MM.1S (cell line): ENCODE measurements around the gene CHST6.

ENCODE experiments used
- DNase-seq: peaks from one replicate; pipeline ENCODE4 v3.0.0-alpha.2; 2015
- H2AFZ ChIP-seq: fragments of 300-600 bp; sonication (generic); 2 replicates; pipeline ENCODE4 v1.6.0; 2016; ENCODE audit warnings: antibody characterized with exemption, low read length
- H3F3A ChIP-seq: fragments of 300-600 bp; sonication (generic); 2 replicates; pipeline ENCODE4 v1.6.1; 2016; ENCODE audit warnings: mild to moderate bottlenecking, antibody characterized with exemption, low read length, moderate library complexity, mixed read lengths; ENCODE audit not compliant: insufficient read depth
- H3K27ac ChIP-seq: fragments of 300-600 bp; sonication (generic); 2 replicates; pipeline ENCODE4 v1.5.1; 2016; ENCODE audit warnings: mild to moderate bottlenecking, low read length
- H3K27me3 ChIP-seq: fragments of 300-600 bp; sonication (generic); replicated peaks from 2 replicates; pipeline ENCODE4 v1.6.0; 2016; ENCODE audit warnings: low read length; ENCODE audit not compliant: insufficient read depth
- H3K36me3 ChIP-seq: fragments of 300-600 bp; sonication (generic); replicated peaks from 2 replicates; pipeline ENCODE4 v1.6.1; 2016; ENCODE audit warnings: mild to moderate bottlenecking, low read length, mixed read lengths; ENCODE audit not compliant: insufficient read depth
- H3K4me1 ChIP-seq: fragments of 300-600 bp; sonication (generic); 2 replicates; pipeline ENCODE4 v1.6.1; 2016; ENCODE audit warnings: low read length, mixed read lengths
- H3K4me2 ChIP-seq: fragments of 300-600 bp; sonication (generic); 2 replicates; pipeline ENCODE4 v1.6.0; 2016; ENCODE audit warnings: low read depth, low read length
- H3K4me3 ChIP-seq: fragments of 300-600 bp; sonication (generic); 2 replicates; pipeline ENCODE4 v1.5.1; 2016; ENCODE audit warnings: low read length, mixed read lengths
- H3K79me2 ChIP-seq: fragments of 300-600 bp; sonication (generic); 2 replicates; pipeline ENCODE4 v1.6.1; 2016; ENCODE audit warnings: mixed run types, low read length, mixed read lengths
- H3K9ac ChIP-seq: fragments of 300-600 bp; sonication (generic); 2 replicates; pipeline ENCODE4 v1.6.1; 2016; ENCODE audit warnings: low read length, mixed read lengths
- H3K9me2 ChIP-seq: fragments of 300-600 bp; sonication (generic); replicated peaks from 2 replicates; pipeline ENCODE4 v1.6.1; 2016; ENCODE audit warnings: mild to moderate bottlenecking, low read length, mixed read lengths; ENCODE audit not compliant: insufficient read depth
- H3K9me3 ChIP-seq: fragments of 300-600 bp; sonication (generic); replicated peaks from 2 replicates; pipeline ENCODE4 v1.6.1; 2016; ENCODE audit warnings: mild to moderate bottlenecking, low read length, mixed read lengths; ENCODE audit not compliant: insufficient read depth
- H4K20me1 ChIP-seq: fragments of 300-600 bp; sonication (generic); 2 replicates; pipeline ENCODE4 v1.6.1; 2016; ENCODE audit warnings: mild to moderate bottlenecking, low read length, moderate library complexity, mixed read lengths; ENCODE audit not compliant: insufficient read depth
- CTCF ChIP-seq: fragments of 300-600 bp; sonication (generic); IDR thresholded peaks from 2 replicates; pipeline ENCODE4 v1.5.1; 2016; ENCODE audit warnings: antibody characterized with exemption, low read length, mixed read lengths
- EZH2 ChIP-seq: fragments of 300-600 bp; sonication (generic); optimal IDR thresholded peaks from 2 replicates; pipeline ENCODE3; 2017; ENCODE audit warnings: low read depth, mild to moderate bottlenecking, antibody characterized with exemption, low read length, mixed read lengths
- EZH2phosphoT487 ChIP-seq: fragments of 300-600 bp; sonication (generic); IDR thresholded peaks from 2 replicates; pipeline ENCODE4 v1.6.1; 2018; ENCODE audit warnings: antibody characterized with exemption, low read length

CHST6 gene

DNA sequence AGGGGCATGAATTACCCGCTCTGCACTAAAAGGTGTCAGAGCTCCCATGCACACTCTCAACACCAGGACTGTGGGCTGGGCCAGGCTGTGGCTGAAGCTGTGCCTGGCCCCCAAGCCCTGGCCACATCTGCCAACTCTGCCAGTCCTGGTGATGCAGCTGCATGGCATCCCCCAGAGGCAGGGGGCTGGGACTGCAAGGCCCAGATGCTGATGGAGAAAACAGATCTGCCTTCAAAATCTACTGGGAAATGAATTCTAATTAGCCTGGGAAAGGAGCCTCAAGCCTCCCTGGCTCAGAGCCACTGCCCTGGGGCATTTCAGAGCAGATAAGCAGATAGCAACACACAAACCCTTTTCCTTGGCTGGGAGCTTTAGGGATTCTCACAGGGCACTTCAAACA is 3.4 kb downstream of the CHST6 start:
- Histone ChIP-seq H3K9me3 (no peaks in the 10 kb centered on the region), H4K20me1 (no peaks in the 10 kb centered on the region), H3K4me2 (no peak overlapping the region), H3K9me2 (no peaks in the 10 kb centered on the region), H3K27ac (no peak overlapping the region), H3K27me3 (no peaks in the 10 kb centered on the region), H3K9ac (no peak overlapping the region), H3K79me2 (no peaks in the 10 kb centered on the region), H3F3A (no peaks in the 10 kb centered on the region), H3K4me3 (no peak overlapping the region), H2AFZ (no peak overlapping the region), H3K4me1 (no peaks in the 10 kb centered on the region), H3K36me3 (no peaks in the 10 kb centered on the region)
- no peak for DNase-seq
- TF ChIP-seq CTCF (peak; percentile 8; the same call in 1 of the 2 replicates), EZH2phosphoT487 (no peak)

GRCh38 chr16:75488322-75488721 is 6.9 kb downstream of the CHST6 start:
- H3K4me1 ChIP-seq, result 0 out of 2 replicates have a peak, but pooled peaks cover 14% of the 10 kb centered on the region
- H3K4me2 ChIP-seq, result no peak overlapping the region
- no peak overlapping the region for H3K9ac ChIP-seq
- H4K20me1 ChIP-seq, result no peaks in the 10 kb centered on the region
- no peak for DNase-seq
- no peaks in the 10 kb centered on the region for H3K9me2 ChIP-seq
- TF ChIP-seq EZH2phosphoT487 (no peak), CTCF (no peak), EZH2 (no peak)
- H3K27ac ChIP-seq, result no peak overlapping the region
- H3K9me3 ChIP-seq, result no peaks in the 10 kb centered on the region
- no peaks in the 10 kb centered on the region for H3K79me2 ChIP-seq
- H2AFZ ChIP-seq, result no peak overlapping the region
- H3F3A ChIP-seq, result no peaks in the 10 kb centered on the region
- no peak overlapping the region for H3K4me3 ChIP-seq
- no peaks in the 10 kb centered on the region for H3K27me3 ChIP-seq
- no peaks in the 10 kb centered on the region for H3K36me3 ChIP-seq

- Histone ChIP-seq H3K27me3 (no peaks in the 10 kb centered on the region), H3K9me3 (no peaks in the 10 kb centered on the region), H3K36me3 (no peaks in the 10 kb centered on the region), H3K9ac (no peak overlapping the region), H3K4me1 (0 out of 2 replicates have a peak, but pooled peaks cover 14% of the 10 kb centered on the region), H3K27ac (no peak overlapping the region), H3K4me2 (no peak overlapping the region), H3K79me2 (no peaks in the 10 kb centered on the region), H4K20me1 (no peaks in the 10 kb centered on the region), H3K9me2 (no peaks in the 10 kb centered on the region), H3K4me3 (no peak overlapping the region), H2AFZ (no peak overlapping the region), H3F3A (no peaks in the 10 kb centered on the region)
- TF ChIP-seq EZH2, result no peak
- TF ChIP-seq CTCF, result no peak
- TF ChIP-seq EZH2phosphoT487, result no peak
- no peak for DNase-seq
These were observed 8.4 kb downstream of the CHST6 start for GRCh38 chr16:75486676-75487313.
